Neuronal stem cell (in vitro differentiated cells): ENCODE data around the gene LRIG1.

Experiments used
- DNase-seq: peaks from one replicate; pipeline ENCODE4 v3.0.0-alpha.2; 2013; ENCODE audit warnings: low spot score
- H2AFZ ChIP-seq: one replicate; pipeline ENCODE4 v1.6.1; 2013; ENCODE audit warnings: mild to moderate bottlenecking, low read length, inconsistent platforms
- H2AK5ac ChIP-seq: 2 replicates; pipeline ENCODE4 v1.6.1; 2013; ENCODE audit warnings: low read depth, mild to moderate bottlenecking, inconsistent platforms, low read length, moderate library complexity, mixed read lengths
- H2BK120ac ChIP-seq: 2 replicates; pipeline ENCODE4 v1.6.1; 2013; ENCODE audit warnings: low read depth, mild to moderate bottlenecking, inconsistent platforms, low read length, moderate library complexity, mixed read lengths
- H2BK12ac ChIP-seq: one replicate; pipeline ENCODE4 v1.6.1; 2013; ENCODE audit warnings: low read length, inconsistent platforms
- H2BK15ac ChIP-seq: 2 replicates; pipeline ENCODE4 v1.6.1; 2013; ENCODE audit warnings: mild to moderate bottlenecking, low read length, inconsistent platforms, mixed read lengths
- H2BK5ac ChIP-seq: one replicate; pipeline ENCODE4 v1.6.1; 2013; ENCODE audit warnings: inconsistent platforms, mild to moderate bottlenecking, low read length, moderate library complexity
- H3K14ac ChIP-seq: one replicate; pipeline ENCODE4 v1.6.1; 2013; ENCODE audit warnings: low read length, inconsistent platforms
- H3K18ac ChIP-seq: 2 replicates; pipeline ENCODE4 v1.6.1; 2013; ENCODE audit warnings: low read length, inconsistent platforms
- H3K23ac ChIP-seq: 2 replicates; pipeline ENCODE4 v1.6.1; 2013; ENCODE audit warnings: low read depth, mild to moderate bottlenecking, mixed read lengths, low read length, inconsistent platforms; ENCODE audit not compliant: poor library complexity
- H3K27ac ChIP-seq: replicated peaks from 3 replicates; pipeline ENCODE4 v1.5.1; 2013; ENCODE audit warnings: low read length, inconsistent platforms
- H3K27me3 ChIP-seq, 3 experiments: 2 replicates each; pipeline ENCODE4 v1.6.1; 2013; ENCODE audit warnings: low read length in 3 of 3, mild to moderate bottlenecking in 2 of 3, inconsistent platforms in 1 of 3, low read depth in 1 of 3, mixed read lengths in 1 of 3, moderate library complexity in 1 of 3; ENCODE audit not compliant: control insufficient read depth in 3 of 3, insufficient read depth in 3 of 3
- H3K36me3 ChIP-seq, 2 donors: replicated peaks in 1 of 2; 2 replicates each; pipeline ENCODE4 v1.6.1; 2013; ENCODE audit warnings: low read length in 2 of 2; ENCODE audit not compliant: control insufficient read depth in 2 of 2, insufficient read depth in 2 of 2
- H3K4ac ChIP-seq: 2 replicates; pipeline ENCODE4 v1.6.1; 2013; ENCODE audit warnings: inconsistent platforms, mild to moderate bottlenecking, low read length, moderate library complexity
- H3K4me1 ChIP-seq, 2 donors: 1 replicate in 1 of 2; 2 replicates in 1 of 2; pipeline ENCODE4 v1.6.1; 2013; ENCODE audit warnings: low read length in 2 of 2, low read depth in 1 of 2; ENCODE audit not compliant: control insufficient read depth in 2 of 2, insufficient read depth in 1 of 2
- H3K4me2 ChIP-seq: one replicate; pipeline ENCODE4 v1.6.1; 2013; ENCODE audit warnings: mild to moderate bottlenecking, low read length, inconsistent platforms; ENCODE audit not compliant: insufficient read depth, poor library complexity, severe bottlenecking
- H3K4me3 ChIP-seq, 2 donors: 2 replicates each; pipeline ENCODE4 v1.5.1; 2013; ENCODE audit warnings: low read length in 2 of 2, mild to moderate bottlenecking in 2 of 2, inconsistent platforms in 1 of 2, moderate library complexity in 1 of 2
- H3K79me1 ChIP-seq: one replicate; pipeline ENCODE4 v1.6.1; 2013; ENCODE audit warnings: low read depth, mild to moderate bottlenecking, inconsistent platforms, low read length, moderate library complexity
- H3K9ac ChIP-seq: one replicate; pipeline ENCODE4 v1.6.1; 2013; ENCODE audit warnings: mild to moderate bottlenecking, low read depth, low read length, inconsistent platforms; ENCODE audit not compliant: poor library complexity
- H3K9me3 ChIP-seq, 2 donors: replicated peaks in 1 of 2; 2 replicates each; pipeline versions ENCODE3 to v1.6.1; 2013; ENCODE audit warnings: low read length in 2 of 2, mild to moderate bottlenecking in 2 of 2, inconsistent platforms in 1 of 2, low read depth in 1 of 2, mixed read lengths in 1 of 2, moderate library complexity in 1 of 2; ENCODE audit not compliant: control insufficient read depth in 2 of 2, insufficient read depth in 1 of 2
- H4K8ac ChIP-seq: one replicate; pipeline ENCODE4 v1.6.1; 2013; ENCODE audit warnings: low read depth, mild to moderate bottlenecking, inconsistent platforms, low read length, moderate library complexity
- H4K91ac ChIP-seq: one replicate; pipeline ENCODE4 v1.6.1; 2013; ENCODE audit warnings: low read length, low read depth, mild to moderate bottlenecking, inconsistent platforms; ENCODE audit not compliant: poor library complexity
- WGBS, 2 donors: extraction: QIAGEN DNeasy Blood & Tissue Kit; methylation state at CpG; one replicate each; pipeline ENCODE4 v1.1.7; 2013; ENCODE audit warnings: missing lambda C conversion rate in 2 of 2, mixed read lengths in 1 of 2; ENCODE audit not compliant: insufficient read length in 2 of 2, insufficient replicate concordance in 1 of 2; ENCODE audit errors: extremely low coverage in 2 of 2; 5-methylcytosine and 5-hydroxymethylcytosine counted together

LRIG1 gene

GRCh38 chr3:66409771-66410754, 90.8 kb downstream of the LRIG1 start:
- H2BK120ac ChIP-seq, result no peak overlapping the region
- H3K27ac ChIP-seq, result peak overlapping the region; percentile 13
- peak overlapping the region in 1 of 2 donors; percentile 9 for H3K4me3 ChIP-seq
- H3K14ac ChIP-seq, result no peak overlapping the region
- no peaks in the 10 kb centered on the region for H3K9me3 ChIP-seq
- H2AFZ ChIP-seq, result no peak overlapping the region
- no peak overlapping the region for H2BK15ac ChIP-seq
- H3K4ac ChIP-seq, result no peak overlapping the region
- peaks cover 5 to 11% of the 10 kb centered on the region in 2 donors for H3K4me1 ChIP-seq
- no peak overlapping the region for H4K8ac ChIP-seq
- no peak overlapping the region for H2BK12ac ChIP-seq
- no peak overlapping the region for H4K91ac ChIP-seq
- H2BK5ac ChIP-seq, result peak overlapping the region; percentile 32
- no peaks in the 10 kb centered on the region for H3K27me3 ChIP-seq
- no peak overlapping the region for H3K9ac ChIP-seq
- H2AK5ac ChIP-seq, result no peak overlapping the region
- peaks cover 86 to 97% of the 10 kb centered on the region in 2 donors for H3K36me3 ChIP-seq
- WGBS, 2 donors, result no CpG with 5 or more reads among the region's 24 CpGs
- no peak overlapping the region for H3K4me2 ChIP-seq
- H3K79me1 ChIP-seq, result peaks cover 23% of the 10 kb centered on the region
- H3K18ac ChIP-seq, result peak overlapping the region; percentile 48
- H3K23ac ChIP-seq, result peak overlapping the region; percentile 11
- no peak for DNase-seq

- H3K27ac ChIP-seq, result no peak overlapping the region
- H4K91ac ChIP-seq, result no peak overlapping the region
- no peaks in the 10 kb centered on the region for H3K9me3 ChIP-seq
- H2BK12ac ChIP-seq, result no peak overlapping the region
- no peak overlapping the region for H2BK120ac ChIP-seq
- H2BK5ac ChIP-seq, result no peak overlapping the region
- H3K36me3 ChIP-seq, result peaks cover 90 to 99% of the 10 kb centered on the region in 2 donors
- no CpG with 5 or more reads among the region's 14 CpGs for WGBS, 2 donors
- peak; percentile 48 for DNase-seq
- H3K79me1 ChIP-seq, result peaks cover 22% of the 10 kb centered on the region
- no peak overlapping the region for H3K9ac ChIP-seq
- H2AFZ ChIP-seq, result no peak overlapping the region
- no peak overlapping the region for H3K4ac ChIP-seq
- no peak overlapping the region for H3K23ac ChIP-seq
- H4K8ac ChIP-seq, result no peak overlapping the region
- no peak overlapping the region for H3K14ac ChIP-seq
- H3K18ac ChIP-seq, result no peak overlapping the region
- H3K4me2 ChIP-seq, result no peak overlapping the region
- no peak overlapping the region for H2BK15ac ChIP-seq
- no peaks in the 10 kb centered on the region for H3K27me3 ChIP-seq
- H3K4me1 ChIP-seq, result peaks cover 8 to 22% of the 10 kb centered on the region in 2 donors
- no peak overlapping the region for H2AK5ac ChIP-seq
- H3K4me3 ChIP-seq, result no peak overlapping the region
Observed at GRCh38 chr3:66407611-66408218, 93.1 kb downstream of the LRIG1 start.

- Histone ChIP-seq H2BK12ac (no peak overlapping the region), H3K36me3 (peaks cover 85 to 99% of the 10 kb centered on the region in 2 donors), H3K9ac (no peak overlapping the region), H2AFZ (no peak overlapping the region), H2AK5ac (no peak overlapping the region), H3K4me1 (peaks cover 15 to 28% of the 10 kb centered on the region in 2 donors), H3K4me2 (no peak overlapping the region), H4K8ac (no peak overlapping the region), H2BK15ac (no peak overlapping the region), H3K14ac (no peak overlapping the region), H3K4me3 (no peak overlapping the region), H3K9me3 (no peaks in the 10 kb centered on the region), H2BK5ac (no peak overlapping the region), H3K23ac (no peak overlapping the region), H4K91ac (no peak overlapping the region), H3K27me3 (no peaks in the 10 kb centered on the region), H3K27ac (no peak overlapping the region), H3K79me1 (peaks cover 20% of the 10 kb centered on the region), H3K4ac (no peak overlapping the region), H2BK120ac (no peak overlapping the region), H3K18ac (no peak overlapping the region)
- no peak for DNase-seq
- WGBS, 2 donors, result no CpG with 5 or more reads among the region's 17 CpGs
Observed at GRCh38 chr3:66406831-66407610, 93.8 kb downstream of the LRIG1 start.
